ENCODE measurements around the gene PRSS53. TPM values are rescaled to one million over a fixed set of nuclear protein-coding genes. Genes with fewer than 3 reads are reported as not detected.

The PRSS53 gene
- total RNA-seq, 1 donor from 2014 or later, result 4.9 TPM

DNA sequence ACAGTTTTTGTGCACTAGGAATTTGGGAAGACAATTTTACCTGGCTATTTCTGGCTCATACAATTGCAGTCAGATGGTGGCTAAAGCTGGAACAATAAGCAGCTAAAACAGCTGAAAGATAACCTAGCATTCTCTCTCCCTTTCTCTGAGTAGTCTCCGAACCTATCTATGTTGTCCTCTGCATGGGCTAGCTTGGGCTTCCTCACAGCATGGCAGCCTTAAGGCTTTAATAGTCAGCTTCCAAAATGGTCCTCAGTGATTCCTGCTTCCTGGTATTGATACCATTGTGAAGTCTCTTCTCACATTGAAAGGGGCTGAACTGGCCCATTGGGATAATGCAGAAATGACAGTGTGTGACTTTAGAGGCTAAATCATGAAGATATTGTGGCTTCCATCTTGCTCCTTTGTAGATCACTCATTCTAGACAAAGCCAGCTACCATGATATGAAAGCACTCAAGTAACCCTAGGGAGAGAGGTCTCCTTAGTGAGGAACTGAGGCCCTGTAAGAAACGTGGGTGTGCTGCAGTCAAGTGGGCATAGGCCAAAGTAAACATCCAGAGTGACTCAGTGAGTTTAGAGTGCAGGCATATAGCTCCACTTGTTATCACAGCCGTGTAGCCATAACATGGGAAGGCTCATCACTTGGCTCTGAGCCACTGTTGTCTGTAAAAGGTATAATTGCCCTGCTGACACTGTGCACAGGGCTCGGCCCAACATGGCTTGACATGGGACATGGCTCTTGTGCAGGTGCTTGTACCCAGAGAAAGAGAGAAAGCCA lies 11.3 kb upstream of the PRSS53 start:
- no peak overlapping the region for H3K4me3 Mint-ChIP-seq

DNA sequence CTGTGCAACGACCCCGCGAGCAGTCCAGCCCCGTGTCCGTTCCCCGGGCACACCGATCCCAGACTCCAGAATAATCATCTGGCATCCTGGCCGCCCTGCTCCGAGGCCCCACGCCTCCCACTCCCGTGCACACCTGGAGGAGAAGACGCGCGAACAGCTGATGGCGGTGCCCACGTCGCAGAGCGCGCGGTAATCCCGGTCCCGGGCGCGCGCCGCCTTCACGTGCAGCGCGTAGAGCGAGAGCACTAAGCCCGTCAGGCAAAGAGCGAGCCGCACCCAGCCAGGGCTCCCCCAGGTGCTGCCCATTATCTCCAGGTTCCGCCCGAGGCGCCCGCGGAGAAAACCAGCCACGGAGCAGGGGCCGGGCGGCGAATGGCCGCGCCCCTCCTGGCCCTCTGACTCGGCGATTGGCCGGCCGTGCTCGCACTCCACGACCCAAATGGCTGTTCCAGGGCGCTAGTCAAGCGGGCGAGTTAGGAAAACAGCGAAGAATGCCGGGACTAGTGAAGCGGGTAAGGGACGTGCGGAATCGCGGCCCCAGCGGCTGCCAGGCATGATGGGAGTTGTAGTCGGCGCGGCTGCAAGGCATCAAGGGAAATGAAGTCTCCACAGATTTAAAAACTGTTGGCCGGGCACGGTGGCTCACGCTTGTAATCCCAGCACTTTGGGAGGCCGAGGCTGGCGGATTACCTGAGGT lies 5.8 kb upstream of the PRSS53 start, which contains the start of gene VKORC1:
VKORC1 (minus strand) TSS at position 374 of the 697 bp plus-strand sequence; CDS start at position 306, 68 bp downstream.
- peaks cover 5% of the 10 kb centered on the region for H3K9me3 Mint-ChIP-seq
- H3K36me3 Mint-ChIP-seq, result peaks cover 1% of the 10 kb centered on the region
- H3K27me3 Mint-ChIP-seq (ENCODE audit: low read depth), result no peaks in the 10 kb centered on the region
- peak within 1 kb of the TSS; percentile 87 for H3K27ac Mint-ChIP-seq
- TF ChIP-seq CTCF (IDR thresholded peaks at IDR 0.05; ENCODE audit: unreplicated experiment), result no peak
- H3K4me1 Mint-ChIP-seq, result peaks cover 11% of the 10 kb centered on the region
- H3K4me3 Mint-ChIP-seq, result peak within 1 kb of the TSS; percentile 89
- DNase-seq (ENCODE audit: low spot score in 2 of 2, unreplicated experiment in 2 of 2), result peak; percentile 72 to 84

More for the DNA sequence above, 11.3 kb upstream of the PRSS53 start:
- Mint-ChIP-seq H3K4me1 (no peaks in the 10 kb centered on the region), H3K27ac (no peak overlapping the region), H3K36me3 (no peaks in the 10 kb centered on the region), H3K9me3 (peaks cover 9% of the 10 kb centered on the region), H3K27me3 (ENCODE audit: low read depth) (peaks cover 4% of the 10 kb centered on the region)
- DNase-seq (ENCODE audit: low spot score in 2 of 2, unreplicated experiment in 2 of 2), result no peak
- TF ChIP-seq CTCF (IDR thresholded peaks at IDR 0.05; ENCODE audit: unreplicated experiment), result no peak

- peak overlapping the region; percentile 87 for H3K27ac Mint-ChIP-seq
- DNase-seq (ENCODE audit: low spot score in 2 of 2, unreplicated experiment in 2 of 2), result no peak
- H3K4me3 Mint-ChIP-seq, result peak overlapping the region; percentile 89
- peaks cover 5% of the 10 kb centered on the region for H3K9me3 Mint-ChIP-seq
- H3K36me3 Mint-ChIP-seq, result peaks cover 2% of the 10 kb centered on the region
- no peak for TF ChIP-seq CTCF (IDR thresholded peaks at IDR 0.05; ENCODE audit: unreplicated experiment)
- H3K4me1 Mint-ChIP-seq, result peaks cover 11% of the 10 kb centered on the region
- no peaks in the 10 kb centered on the region for H3K27me3 Mint-ChIP-seq (ENCODE audit: low read depth)
These were observed 5.3 kb upstream of the PRSS53 start for GRCh38 chr16:31094088-31094423.

- Mint-ChIP-seq H3K9me3 (peaks cover 5% of the 10 kb centered on the region), H3K27me3 (ENCODE audit: low read depth) (no peaks in the 10 kb centered on the region), H3K4me1 (peaks cover 11% of the 10 kb centered on the region), H3K4me3 (peak overlapping the region; percentile 89), H3K36me3 (peaks cover 2% of the 10 kb centered on the region), H3K27ac (peak overlapping the region; percentile 61)
- TF ChIP-seq CTCF (IDR thresholded peaks at IDR 0.05; ENCODE audit: unreplicated experiment), result no peak
- DNase-seq (ENCODE audit: low spot score in 2 of 2, unreplicated experiment in 2 of 2), result no peak
These were observed 4.5 kb upstream of the PRSS53 start for GRCh38 chr16:31093132-31093703.

GRCh38 chr16:31092330-31092729 lies 3.6 kb upstream of the PRSS53 start:
- no peak for TF ChIP-seq CTCF (IDR thresholded peaks at IDR 0.05; ENCODE audit: unreplicated experiment)
- H3K27me3 Mint-ChIP-seq (ENCODE audit: low read depth), result no peaks in the 10 kb centered on the region
- H3K36me3 Mint-ChIP-seq, result peaks cover 2% of the 10 kb centered on the region
- no peak for DNase-seq (ENCODE audit: low spot score in 2 of 2, unreplicated experiment in 2 of 2)
- H3K4me3 Mint-ChIP-seq, result peak overlapping the region; percentile 37
- H3K27ac Mint-ChIP-seq, result peak overlapping the region; percentile 3
- peaks cover 5% of the 10 kb centered on the region for H3K9me3 Mint-ChIP-seq
- peaks cover 11% of the 10 kb centered on the region for H3K4me1 Mint-ChIP-seq
